ENCODE measurements around the gene SWAP70.

The SWAP70 gene

GRCh38 chr11:9714272-9714940 lies 50.5 kb downstream of the SWAP70 start:
- Histone ChIP-seq H3K27me3 (ENCODE audit: insufficient read depth, low read length) (no peaks in the 10 kb centered on the region), H3K4me3 (ENCODE audit: low read length) (no peak overlapping the region), H3K36me3 (ENCODE audit: insufficient read depth, low read depth, low read length) (peaks cover 27% of the 10 kb centered on the region), H3K9ac (ENCODE audit: low read depth, low read length) (no peak overlapping the region), H3K27ac (ENCODE audit: low read length) (no peak overlapping the region), H3K4me1 (ENCODE audit: insufficient read depth, low read length) (peaks cover 7% of the 10 kb centered on the region), H3K9me3 (ENCODE audit: insufficient read depth, low read depth, low read length) (no peaks in the 10 kb centered on the region)

DNA sequence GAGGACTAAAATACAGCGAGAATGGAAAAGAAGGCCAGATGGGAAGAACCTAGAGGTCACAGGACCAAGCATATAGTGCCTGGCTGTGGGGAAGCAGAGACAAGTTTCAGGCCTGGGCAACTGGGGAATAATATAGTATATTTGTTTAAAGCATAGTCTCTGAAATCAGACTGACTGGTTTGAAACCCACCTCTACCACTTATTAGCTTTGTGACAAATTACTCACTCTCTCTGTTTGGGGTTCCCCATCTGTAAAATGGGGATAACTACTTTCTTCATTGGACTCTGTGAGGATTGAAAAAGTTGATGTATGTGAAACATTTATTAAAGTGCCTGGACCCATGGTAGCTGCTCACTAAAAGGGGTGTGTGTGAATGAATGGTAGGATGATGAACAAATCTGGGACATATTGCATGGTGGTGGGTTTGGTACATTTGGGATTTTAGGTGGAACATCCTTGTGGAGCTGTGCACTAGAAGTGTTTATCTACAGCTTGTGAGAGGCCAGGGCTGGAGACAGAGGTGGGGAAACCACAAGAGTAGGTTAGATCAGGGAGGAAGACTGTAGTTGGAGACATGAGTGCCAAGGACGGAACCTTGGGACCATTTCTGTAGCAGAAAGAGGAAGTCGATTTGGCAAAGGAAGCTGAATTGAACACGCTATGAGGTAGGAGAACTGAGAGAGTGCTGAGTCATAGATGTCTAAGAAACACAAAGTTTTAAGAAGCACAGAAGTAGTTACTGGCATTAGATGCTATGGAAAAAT lies 52.6 kb downstream of the SWAP70 start:
- Histone ChIP-seq H3K9ac (ENCODE audit: low read depth, low read length) (no peak overlapping the region), H3K27me3 (ENCODE audit: insufficient read depth, low read length) (no peaks in the 10 kb centered on the region), H3K36me3 (ENCODE audit: insufficient read depth, low read depth, low read length) (peaks cover 27% of the 10 kb centered on the region), H3K4me3 (ENCODE audit: low read length) (no peak overlapping the region), H3K4me1 (ENCODE audit: insufficient read depth, low read length) (peaks cover 2% of the 10 kb centered on the region), H3K9me3 (ENCODE audit: insufficient read depth, low read depth, low read length) (no peaks in the 10 kb centered on the region), H3K27ac (ENCODE audit: low read length) (no peak overlapping the region)

DNA sequence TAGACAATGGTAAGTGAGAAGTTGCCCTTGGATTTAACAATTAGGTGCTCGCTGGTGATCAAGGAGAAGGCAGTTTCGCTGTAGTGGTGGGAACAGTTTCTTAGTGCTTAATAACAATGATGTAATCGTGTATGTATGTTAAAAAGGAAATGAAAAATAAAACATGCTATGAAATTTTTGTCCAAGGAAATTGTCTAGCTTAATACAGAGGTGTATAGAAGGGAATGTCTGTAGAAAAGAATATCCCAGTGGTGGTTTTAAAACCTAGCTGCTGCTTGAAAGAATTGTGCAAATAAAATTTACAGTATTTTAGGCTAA lies 53.1 kb downstream of the SWAP70 start:
- Histone ChIP-seq H3K27ac (ENCODE audit: low read length) (no peak overlapping the region), H3K9me3 (ENCODE audit: insufficient read depth, low read depth, low read length) (no peaks in the 10 kb centered on the region), H3K9ac (ENCODE audit: low read depth, low read length) (no peak overlapping the region), H3K27me3 (ENCODE audit: insufficient read depth, low read length) (no peaks in the 10 kb centered on the region), H3K36me3 (ENCODE audit: insufficient read depth, low read depth, low read length) (peaks cover 27% of the 10 kb centered on the region), H3K4me1 (ENCODE audit: insufficient read depth, low read length) (no peaks in the 10 kb centered on the region; the same call in 1 of the 2 replicates), H3K4me3 (ENCODE audit: low read length) (no peak overlapping the region)

DNA sequence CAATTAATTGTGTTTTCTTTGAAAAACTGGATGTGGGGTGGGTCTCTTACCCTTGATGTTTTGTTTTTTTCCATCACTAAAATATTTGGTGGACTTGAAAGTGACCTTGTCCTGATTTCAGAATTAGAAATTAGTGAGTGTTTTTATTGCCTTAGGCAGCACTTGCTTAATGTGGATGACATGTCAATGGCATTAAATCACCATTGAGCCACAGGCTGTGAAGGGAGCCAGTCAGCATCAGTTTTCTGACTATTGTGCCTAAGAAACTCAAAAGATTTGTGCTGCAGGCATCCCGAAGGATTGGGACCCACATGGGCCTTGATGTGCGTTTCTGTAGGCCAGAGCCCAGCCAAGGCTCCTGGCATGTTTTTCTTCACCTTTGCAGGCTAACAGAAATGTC lies 53.8 kb downstream of the SWAP70 start:
- Histone ChIP-seq H3K27me3 (ENCODE audit: insufficient read depth, low read length) (no peaks in the 10 kb centered on the region), H3K4me1 (ENCODE audit: insufficient read depth, low read length) (0 out of 2 replicates have a peak, but pooled peaks cover 2% of the 10 kb centered on the region), H3K27ac (ENCODE audit: low read length) (no peak overlapping the region), H3K36me3 (ENCODE audit: insufficient read depth, low read depth, low read length) (peaks cover 27% of the 10 kb centered on the region), H3K9me3 (ENCODE audit: insufficient read depth, low read depth, low read length) (no peaks in the 10 kb centered on the region), H3K9ac (ENCODE audit: low read depth, low read length) (no peak overlapping the region), H3K4me3 (ENCODE audit: low read length) (no peak overlapping the region)

DNA sequence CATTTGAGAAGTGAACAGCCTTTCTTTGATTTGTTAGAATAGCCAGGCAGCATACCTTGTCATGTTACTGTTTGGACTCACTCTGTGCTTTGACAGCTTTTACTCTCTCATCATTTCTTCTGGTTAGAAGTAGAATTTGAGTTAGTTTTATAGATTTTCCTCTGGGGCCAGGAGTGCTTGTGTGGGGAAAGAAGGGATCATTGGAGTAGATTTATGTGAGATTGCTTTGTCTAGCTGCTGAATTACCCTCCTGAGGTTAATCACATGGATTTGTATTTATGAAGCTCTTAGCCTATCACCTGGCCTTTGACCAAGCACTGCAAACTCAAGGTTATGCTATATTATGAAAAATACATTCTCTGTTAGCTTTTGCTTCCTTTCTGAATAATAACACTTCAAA lies 54.3 kb downstream of the SWAP70 start:
- no peak overlapping the region for H3K4me3 ChIP-seq (ENCODE audit: low read length)
- H3K27ac ChIP-seq (ENCODE audit: low read length): no peak overlapping the region
- 0 out of 2 replicates have a peak, but pooled peaks cover 2% of the 10 kb centered on the region for H3K4me1 ChIP-seq (ENCODE audit: insufficient read depth, low read length)
- H3K9ac ChIP-seq (ENCODE audit: low read depth, low read length): no peak overlapping the region
- H3K36me3 ChIP-seq (ENCODE audit: insufficient read depth, low read depth, low read length): peaks cover 27% of the 10 kb centered on the region
- H3K9me3 ChIP-seq (ENCODE audit: insufficient read depth, low read depth, low read length): no peaks in the 10 kb centered on the region
- no peaks in the 10 kb centered on the region for H3K27me3 ChIP-seq (ENCODE audit: insufficient read depth, low read length)

DNA sequence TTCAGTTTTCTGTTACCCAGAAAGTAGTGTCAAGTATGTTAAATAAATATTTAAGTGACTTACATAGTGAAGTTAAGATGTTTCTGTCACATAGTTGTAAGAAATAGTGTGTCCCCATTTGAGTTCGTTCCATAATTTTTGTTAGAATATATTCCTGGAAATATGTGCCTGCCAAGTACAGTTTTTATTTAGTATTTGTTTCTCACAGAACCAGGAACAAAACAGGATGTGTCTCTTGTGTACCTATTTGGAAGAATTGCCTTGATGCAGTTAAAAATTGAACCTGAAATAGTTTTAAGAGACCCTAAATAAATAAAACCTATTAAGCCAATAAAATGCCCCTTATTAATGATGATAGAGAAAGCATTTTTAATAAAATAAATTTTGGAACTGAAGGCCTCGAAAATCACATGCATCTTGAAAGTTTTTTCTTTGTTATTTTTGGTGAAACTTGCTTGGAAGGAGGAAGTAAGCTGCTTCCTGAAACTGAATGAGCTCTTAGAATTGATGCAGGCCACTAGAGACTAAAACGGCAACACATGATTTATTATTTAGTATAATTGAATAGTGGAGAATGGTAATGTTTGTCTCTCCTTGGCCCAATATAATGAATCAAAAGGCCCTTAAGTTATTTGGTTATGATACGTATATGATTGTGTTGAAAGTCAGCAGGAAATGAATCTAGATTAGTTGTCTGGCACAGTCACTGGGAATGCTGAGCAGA lies 55.9 kb downstream of the SWAP70 start:
- H3K27me3 ChIP-seq (ENCODE audit: insufficient read depth, low read length): no peaks in the 10 kb centered on the region
- H3K36me3 ChIP-seq (ENCODE audit: insufficient read depth, low read depth, low read length): peaks cover 13% of the 10 kb centered on the region
- no peaks in the 10 kb centered on the region for H3K9me3 ChIP-seq (ENCODE audit: insufficient read depth, low read depth, low read length)
- H3K27ac ChIP-seq (ENCODE audit: low read length): no peak overlapping the region
- no peak overlapping the region for H3K4me3 ChIP-seq (ENCODE audit: low read length)
- H3K4me1 ChIP-seq (ENCODE audit: insufficient read depth, low read length): 0 out of 2 replicates have a peak, but pooled peaks cover 2% of the 10 kb centered on the region
- no peak overlapping the region for H3K9ac ChIP-seq (ENCODE audit: low read depth, low read length)

DNA sequence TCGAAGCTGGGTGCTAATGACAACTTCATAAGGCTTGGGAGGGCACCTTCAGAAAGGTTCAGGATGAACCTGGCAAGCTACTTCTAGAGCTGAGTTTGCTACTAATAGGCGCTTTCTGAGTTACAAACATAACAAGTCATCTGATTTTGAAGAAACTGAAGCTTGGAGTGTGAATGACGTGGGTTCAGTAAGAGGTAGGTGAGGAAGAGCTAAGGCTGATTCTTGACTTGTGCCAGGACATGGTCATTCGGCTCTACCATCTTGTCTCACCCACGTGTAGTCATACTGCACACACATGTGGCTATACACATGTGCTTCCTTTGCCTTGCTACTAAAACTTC lies 56.4 kb downstream of the SWAP70 start:
- Histone ChIP-seq H3K27me3 (ENCODE audit: insufficient read depth, low read length) (no peaks in the 10 kb centered on the region), H3K4me3 (ENCODE audit: low read length) (no peak overlapping the region), H3K9me3 (ENCODE audit: insufficient read depth, low read depth, low read length) (no peaks in the 10 kb centered on the region), H3K4me1 (ENCODE audit: insufficient read depth, low read length) (0 out of 2 replicates have a peak, but pooled peaks cover 2% of the 10 kb centered on the region), H3K9ac (ENCODE audit: low read depth, low read length) (no peak overlapping the region), H3K36me3 (ENCODE audit: insufficient read depth, low read depth, low read length) (peaks cover 13% of the 10 kb centered on the region), H3K27ac (ENCODE audit: low read length) (no peak overlapping the region)

- no peaks in the 10 kb centered on the region for H3K27me3 ChIP-seq (ENCODE audit: insufficient read depth, low read length)
- no peak overlapping the region for H3K4me3 ChIP-seq (ENCODE audit: low read length)
- no peaks in the 10 kb centered on the region; the same call in 1 of the 2 replicates for H3K36me3 ChIP-seq (ENCODE audit: insufficient read depth, low read depth, low read length)
- no peak overlapping the region for H3K9ac ChIP-seq (ENCODE audit: low read depth, low read length)
- H3K9me3 ChIP-seq (ENCODE audit: insufficient read depth, low read depth, low read length): no peaks in the 10 kb centered on the region
- no peak overlapping the region for H3K27ac ChIP-seq (ENCODE audit: low read length)
- H3K4me1 ChIP-seq (ENCODE audit: insufficient read depth, low read length): 0 out of 2 replicates have a peak, but pooled peaks cover 2% of the 10 kb centered on the region
Measured at GRCh38 chr11:9722023-9722422, 58.1 kb downstream of the SWAP70 start.

DNA sequence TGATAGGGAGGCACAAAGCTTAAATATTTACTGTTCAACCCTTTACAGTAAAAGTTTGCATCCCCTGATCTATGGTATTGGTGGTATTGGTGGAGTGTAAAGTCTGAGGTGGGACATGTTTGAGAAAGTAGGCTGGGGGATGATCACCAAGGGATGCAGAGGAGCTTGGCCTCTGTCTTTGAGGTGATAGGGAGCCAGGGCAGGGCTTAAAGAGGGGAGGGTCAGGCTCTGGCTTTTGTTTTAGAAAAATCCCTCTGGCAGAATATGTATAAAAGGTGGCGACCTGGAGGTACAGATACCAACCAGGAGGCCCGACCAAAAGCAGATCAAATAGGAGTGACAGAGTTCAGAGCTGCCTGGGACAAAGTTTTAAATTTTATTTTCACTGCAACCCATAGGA lies 59.0 kb downstream of the SWAP70 start:
- no peak overlapping the region for H3K27ac ChIP-seq (ENCODE audit: low read length)
- H3K36me3 ChIP-seq (ENCODE audit: insufficient read depth, low read depth, low read length): peaks cover 6% of the 10 kb centered on the region

DNA sequence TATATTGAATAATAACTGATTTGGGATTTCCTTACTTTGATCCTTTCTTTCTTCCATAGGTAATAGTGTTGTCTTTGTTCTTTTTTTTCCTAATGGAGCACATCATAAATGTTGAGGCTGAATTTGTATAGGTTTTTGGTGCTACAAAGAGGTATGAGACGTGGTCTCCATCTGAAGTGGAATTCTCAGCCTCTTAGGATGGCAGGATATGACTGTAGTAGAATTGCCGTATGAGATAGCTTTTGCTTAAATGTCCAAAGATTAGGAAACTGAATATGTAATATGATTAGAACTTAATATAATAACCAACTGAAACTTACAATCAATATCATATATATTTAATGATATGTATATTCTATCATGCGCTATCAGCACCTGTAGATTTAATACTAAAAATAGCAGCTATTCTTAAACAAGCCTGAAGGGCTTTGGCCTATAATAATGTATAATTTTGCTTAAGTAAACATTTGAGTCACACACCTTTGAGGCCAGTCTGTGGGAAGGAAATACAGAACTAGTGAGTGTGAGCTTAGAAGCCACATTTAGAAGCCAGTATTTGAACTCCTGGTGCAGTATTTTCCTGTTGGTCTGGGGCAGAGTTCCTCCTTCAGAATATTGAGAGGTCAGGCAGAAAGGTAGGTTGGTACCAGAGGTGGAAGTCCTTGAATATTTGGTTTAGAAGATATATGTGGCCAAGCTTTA lies 62.6 kb downstream of the SWAP70 start:
- H3K4me3 ChIP-seq (ENCODE audit: low read length): no peak overlapping the region
- H3K27me3 ChIP-seq (ENCODE audit: insufficient read depth, low read length): no peaks in the 10 kb centered on the region
- no peaks in the 10 kb centered on the region for H3K9me3 ChIP-seq (ENCODE audit: insufficient read depth, low read depth, low read length)
- H3K9ac ChIP-seq (ENCODE audit: low read depth, low read length): no peak overlapping the region
- peaks cover 4% of the 10 kb centered on the region; the same call in 1 of the 2 replicates for H3K4me1 ChIP-seq (ENCODE audit: insufficient read depth, low read length)
- peaks cover 32% of the 10 kb centered on the region for H3K36me3 ChIP-seq (ENCODE audit: insufficient read depth, low read depth, low read length)
- H3K27ac ChIP-seq (ENCODE audit: low read length): no peak overlapping the region

More for the DNA sequence above, 59.0 kb downstream of the SWAP70 start:
- Histone ChIP-seq H3K9me3 (ENCODE audit: insufficient read depth, low read depth, low read length) (no peaks in the 10 kb centered on the region), H3K4me3 (ENCODE audit: low read length) (no peak overlapping the region), H3K4me1 (ENCODE audit: insufficient read depth, low read length) (0 out of 2 replicates have a peak, but pooled peaks cover 2% of the 10 kb centered on the region), H3K27me3 (ENCODE audit: insufficient read depth, low read length) (no peaks in the 10 kb centered on the region), H3K9ac (ENCODE audit: low read depth, low read length) (no peak overlapping the region)

- H3K27ac ChIP-seq (ENCODE audit: low read length): no peak overlapping the region
- no peak overlapping the region for H3K9ac ChIP-seq (ENCODE audit: low read depth, low read length)
- no peak overlapping the region for H3K4me3 ChIP-seq (ENCODE audit: low read length)
- H3K36me3 ChIP-seq (ENCODE audit: insufficient read depth, low read depth, low read length): peaks cover 43% of the 10 kb centered on the region
- H3K9me3 ChIP-seq (ENCODE audit: insufficient read depth, low read depth, low read length): no peaks in the 10 kb centered on the region
- H3K4me1 ChIP-seq (ENCODE audit: insufficient read depth, low read length): peaks cover 2% of the 10 kb centered on the region; the same call in 1 of the 2 replicates
- H3K27me3 ChIP-seq (ENCODE audit: insufficient read depth, low read length): no peaks in the 10 kb centered on the region
Measured at GRCh38 chr11:9728058-9728457, 64.2 kb downstream of the SWAP70 start.
